Measurements from ENCODE around the gene LRRK1. TPM values are rescaled to one million over a fixed set of nuclear protein-coding genes. Genes with fewer than 3 reads are reported as not detected.

LRRK1 gene
- total RNA-seq, 4 donors from 2014 or later: 14.8 to 29.3 (median 19.1) TPM

- DNase-seq (ENCODE audit: low spot score in 2 of 2): peak in 1 of 2 donors; percentile 86
- 48 to 49% methylated on average over 14 of the region's 14 CpGs for WGBS, 2 donors
- TF ChIP-seq POLR2A (IDR thresholded peaks at IDR 0.05): no peak
- no peak for TF ChIP-seq CTCF (IDR thresholded peaks at IDR 0.05)
- intact Hi-C loops (cut with DNase I; ENCODE audit: low total_unique reads): no loop called here
- peak overlapping the region; percentile 6 for H3K4me3 ChIP-seq (ENCODE audit: low read depth, poor library complexity, severe bottlenecking)
Measured at GRCh38 chr15:100901702-100902435, 17.3 kb upstream of the LRRK1 start.

GRCh38 chr15:100902436-100903167, 16.6 kb upstream of the LRRK1 start:
- peak overlapping the region; percentile 6 for H3K4me3 ChIP-seq (ENCODE audit: low read depth, poor library complexity, severe bottlenecking)
- peak; percentile 68 to 94 for DNase-seq (ENCODE audit: low spot score in 2 of 2)
- 14 to 23% methylated on average over 22 of the region's 22 CpGs for WGBS, 2 donors
- intact Hi-C loops (cut with DNase I; ENCODE audit: low total_unique reads): no loop called here
- no peak for TF ChIP-seq POLR2A (IDR thresholded peaks at IDR 0.05)
- no peak for TF ChIP-seq CTCF (IDR thresholded peaks at IDR 0.05)

GRCh38 chr15:100903168-100903554, 16.0 kb upstream of the LRRK1 start:
- no peak for TF ChIP-seq CTCF (IDR thresholded peaks at IDR 0.05)
- no peak for TF ChIP-seq POLR2A (IDR thresholded peaks at IDR 0.05)
- 29 to 33% methylated on average over 3 of the region's 3 CpGs for WGBS, 2 donors
- intact Hi-C loops (cut with DNase I; ENCODE audit: low total_unique reads): no loop called here
- DNase-seq (ENCODE audit: low spot score in 2 of 2): peak in 1 of 2 donors; percentile 1
- no peak overlapping the region for H3K4me3 ChIP-seq (ENCODE audit: low read depth, poor library complexity, severe bottlenecking)

- TF ChIP-seq CTCF (IDR thresholded peaks at IDR 0.05): no peak
- TF ChIP-seq POLR2A (IDR thresholded peaks at IDR 0.05): no peak
- no peak overlapping the region for H3K4me3 ChIP-seq (ENCODE audit: low read depth, poor library complexity, severe bottlenecking)
- intact Hi-C loops (cut with DNase I; ENCODE audit: low total_unique reads): no loop called here
- DNase-seq (ENCODE audit: low spot score in 2 of 2): peak in 1 of 2 donors; percentile 76
- WGBS, 2 donors: 57 to 66% methylated on average over 8 of the region's 8 CpGs
Measured at GRCh38 chr15:100905850-100906249, 13.3 kb upstream of the LRRK1 start.

GRCh38 chr15:100908466-100908865, 10.7 kb upstream of the LRRK1 start:
- 92 to 93% methylated on average over 6 of the region's 6 CpGs for WGBS, 2 donors
- peak in 1 of 2 donors; percentile 68 for DNase-seq (ENCODE audit: low spot score in 2 of 2)
- TF ChIP-seq POLR2A (IDR thresholded peaks at IDR 0.05): no peak
- no peak for TF ChIP-seq CTCF (IDR thresholded peaks at IDR 0.05)
- intact Hi-C loops (cut with DNase I; ENCODE audit: low total_unique reads): no loop called here
- no peak overlapping the region for H3K4me3 ChIP-seq (ENCODE audit: low read depth, poor library complexity, severe bottlenecking)
